ENCODE data around the gene TASOR2. TPM values are rescaled to one million over a fixed set of nuclear protein-coding genes. Genes with fewer than 3 reads are reported as not detected.

The TASOR2 gene
- total and polyA plus RNA-seq, 8 donors: 6.0 to 362 (median 50.1) TPM

GRCh38 chr10:5732141-5732540 is 47.5 kb downstream of the TASOR2 start:
- DNase-seq: no peak
- TF ChIP-seq POLR2AphosphoS5 (IDR thresholded peaks at IDR 0.05) (no peak), CTCF (IDR thresholded peaks at IDR 0.05) (no peak), EP300 (IDR thresholded peaks at IDR 0.05) (no peak), POLR2A (IDR thresholded peaks at IDR 0.05) (no peak)
- Histone ChIP-seq H3K4me1 (no peaks in the 10 kb centered on the region), H3K9me3 (no peaks in the 10 kb centered on the region), H3K36me3 (peaks cover 12 to 85% (median 75%) of the 10 kb centered on the region in 4 donors), H3K27ac (no peak overlapping the region), H3K27me3 (no peaks in the 10 kb centered on the region), H3K4me3 (no peak overlapping the region)
- 58 to 82% (median 68%) methylated on average over 4 of the region's 4 CpGs for WGBS, 5 donors
- intact Hi-C loops (cut with DNase I; ENCODE audit: low total_unique reads): no loop called here

Other genes starting within 250 kb of the TASOR2 start
- gene CALML5, start 185.3 kb upstream of the TASOR2 start, total RNA-seq: under 1 TPM in 1 of 5 donors, not detected in 4; 0.92 TPM
- 10 to 100 TPM in 1 of 3 donors, 1 to 10 TPM in 1, not detected in 1; 2.4 to 16.2 TPM for gene CALML5, start 185.3 kb upstream of the TASOR2 start, polyA plus RNA-seq
- not detected for gene CALML3, start 159.9 kb upstream of the TASOR2 start, total RNA-seq
- 10 to 100 TPM in 1 of 3 donors, under 1 TPM in 1, not detected in 1; 0.46 to 64.6 TPM for gene CALML3, start 159.9 kb upstream of the TASOR2 start, polyA plus RNA-seq
- gene ASB13, start 18.2 kb upstream of the TASOR2 start, total RNA-seq: 10 to 100 TPM in 4 of 5 donors, under 1 TPM in 1; 0.89 to 15.6 (median 14.1) TPM
- gene ASB13, start 18.2 kb upstream of the TASOR2 start, polyA plus RNA-seq: 10 to 100 TPM; 21.2 to 27.5 (median 25.1) TPM
- gene GDI2, start 128.6 kb downstream of the TASOR2 start, total RNA-seq: 100 to 1,000 TPM in 4 of 5 donors, 10 to 100 TPM in 1; 63.4 to 600 (median 187) TPM
- gene GDI2, start 128.6 kb downstream of the TASOR2 start, polyA plus RNA-seq: 100 to 1,000 TPM; 104 to 180 (median 108) TPM
- 100 to 1,000 TPM in 2 of 5 donors, 1 to 10 TPM in 3; 2.2 to 233 (median 8.4) TPM for gene ANKRD16, start 205.1 kb downstream of the TASOR2 start, total RNA-seq
- gene ANKRD16, start 205.1 kb downstream of the TASOR2 start, polyA plus RNA-seq: 1 to 10 TPM; 5.1 to 8.7 (median 7.0) TPM
- gene FBH1, start 205.4 kb downstream of the TASOR2 start, total RNA-seq: 100 to 1,000 TPM in 3 of 5 donors, 10 to 100 TPM in 2; 42.6 to 192 (median 110) TPM
- gene FBH1, start 205.4 kb downstream of the TASOR2 start, polyA plus RNA-seq: 10 to 100 TPM; 38.4 to 51.4 (median 40.3) TPM

Data from stomach (tissue), 9 donors.